SK-N-DZ (cell line): Measurements from ENCODE around the gene HADHA.

Source experiments
- DNase-seq: peaks from one replicate; pipeline ENCODE4 v3.0.0-alpha.2; 2015; ENCODE audit warnings: low spot score

HADHA gene

DNA sequence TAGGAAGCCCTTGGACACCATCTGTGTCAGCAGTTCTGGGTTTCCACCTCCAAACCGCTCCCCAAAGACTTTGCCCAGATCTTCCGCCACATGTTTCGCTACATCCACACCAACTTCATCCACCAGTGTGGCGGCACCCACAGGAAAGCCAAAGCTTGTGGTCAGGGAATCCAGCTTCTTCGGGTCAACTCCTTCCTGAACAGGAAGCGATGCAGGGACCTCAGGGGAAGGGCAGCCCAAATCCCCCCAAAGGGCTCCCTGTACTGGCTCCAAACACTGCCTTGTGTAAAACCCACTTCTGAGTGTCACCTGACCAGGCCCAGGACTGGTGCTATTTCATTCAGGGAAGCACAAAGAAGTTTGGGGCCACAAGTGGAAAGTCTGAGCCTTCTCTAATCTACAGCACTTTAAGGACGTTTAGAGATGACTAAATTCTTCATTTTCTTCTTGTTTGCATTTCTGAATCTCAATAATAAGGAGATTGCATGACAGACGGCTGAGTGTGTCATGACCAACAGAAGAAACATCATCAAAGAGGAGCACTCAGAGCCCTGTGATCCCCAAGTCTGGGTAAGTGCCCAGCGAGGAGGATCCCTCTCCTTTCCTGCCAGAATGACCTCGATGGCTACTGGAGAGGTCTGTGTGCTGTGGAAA, 50.7 kb downstream of the HADHA start:
- no peak for DNase-seq

- no peak for DNase-seq
Observed at GRCh38 chr2:26191316-26192159, 52.9 kb downstream of the HADHA start.

- no peak for DNase-seq
Observed at GRCh38 chr2:26190369-26190768, 54.1 kb downstream of the HADHA start.

DNA sequence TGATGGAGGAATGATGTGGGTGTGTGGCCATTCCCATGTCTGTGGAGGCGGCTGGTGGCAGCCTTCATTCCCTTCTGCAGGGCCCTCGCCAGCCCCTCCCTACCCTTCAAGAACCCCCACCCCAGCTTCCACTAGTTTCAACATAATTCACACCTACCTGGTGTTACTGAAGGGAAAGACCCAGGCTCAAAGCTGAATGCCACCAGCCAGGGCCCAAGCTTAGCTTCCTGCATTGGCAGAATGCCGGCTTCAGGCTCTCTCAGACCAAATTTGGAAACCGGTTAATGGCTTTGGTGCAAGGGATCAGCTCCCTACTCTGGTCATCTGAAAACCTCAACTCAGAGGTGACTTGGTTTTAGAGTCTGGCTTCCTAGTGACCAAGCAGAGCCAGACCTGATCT, 54.7 kb downstream of the HADHA start:
- no peak for DNase-seq

DNA sequence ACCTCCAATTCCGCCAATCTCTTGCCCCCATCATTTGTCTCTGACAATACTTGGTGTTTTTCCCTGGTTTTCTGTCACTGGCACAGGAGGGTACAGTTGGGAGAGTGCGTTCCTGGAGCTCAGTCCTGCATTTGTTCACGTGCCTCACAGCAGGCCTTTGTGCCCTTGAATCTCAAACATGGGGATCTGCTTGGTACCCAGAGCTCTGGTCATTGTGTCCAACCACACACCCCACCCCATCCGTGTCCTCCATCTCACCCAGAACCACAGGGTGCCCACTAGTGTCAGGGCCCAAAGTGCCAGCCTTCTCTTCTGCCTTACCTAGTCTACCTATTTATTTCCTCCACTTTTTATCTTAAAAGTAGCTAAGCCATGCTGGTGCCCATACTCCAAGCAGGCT, 55.3 kb downstream of the HADHA start:
- DNase-seq, result no peak

DNA sequence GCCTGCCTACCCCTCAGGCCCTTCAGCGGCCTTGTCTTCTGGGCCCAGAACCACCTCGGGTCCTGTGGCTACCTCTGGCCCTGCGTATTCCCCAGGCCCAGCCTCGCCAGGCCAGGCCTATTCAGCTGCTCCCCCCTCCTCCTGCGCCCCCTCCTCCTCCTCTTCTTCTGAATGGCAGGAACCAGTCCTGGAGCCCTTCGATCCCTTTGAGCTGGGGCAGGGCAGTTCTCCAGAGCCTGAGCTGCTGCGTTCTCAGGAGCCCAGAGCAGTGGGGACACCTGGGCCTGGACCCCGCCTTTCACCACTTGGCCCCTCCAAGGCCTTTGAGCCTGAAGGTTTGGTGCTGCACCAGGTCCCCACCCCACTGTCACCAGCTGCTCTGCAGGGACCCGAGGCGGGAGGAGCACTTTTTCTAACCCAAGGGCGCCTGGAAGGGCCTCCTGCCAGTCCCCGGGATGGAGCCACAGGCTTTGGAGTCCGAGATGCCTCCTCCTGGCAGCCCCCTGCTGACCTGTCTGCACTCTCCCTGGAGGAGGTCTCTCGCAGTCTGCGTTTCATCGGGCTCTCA, 56.8 kb downstream of the HADHA start:
- no peak for DNase-seq

DNA sequence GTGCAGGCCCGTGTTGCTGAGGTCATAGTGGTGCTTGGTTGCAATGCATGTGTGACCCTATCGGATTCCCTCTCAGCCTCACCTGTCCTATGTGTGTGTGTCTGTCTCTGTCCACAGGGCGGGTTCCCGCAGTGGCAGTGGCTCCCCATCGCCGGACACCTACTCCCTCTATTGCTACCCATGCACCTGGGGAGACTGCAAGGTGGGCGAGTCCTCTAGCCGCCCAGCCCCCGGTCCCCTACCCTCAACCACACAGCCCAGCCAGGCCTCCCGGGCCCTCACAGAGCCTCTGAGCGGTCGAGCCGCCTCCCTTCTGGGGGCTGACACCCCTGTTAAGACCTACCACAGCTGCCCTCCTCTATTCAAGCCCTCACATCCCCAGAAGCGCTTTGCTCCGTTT, 57.3 kb downstream of the HADHA start:
- no peak for DNase-seq

GRCh38 chr2:26185954-26186770, 58.3 kb downstream of the HADHA start:
- no peak for DNase-seq

GRCh38 chr2:26185304-26185928, 59.0 kb downstream of the HADHA start:
- no peak for DNase-seq

DNA sequence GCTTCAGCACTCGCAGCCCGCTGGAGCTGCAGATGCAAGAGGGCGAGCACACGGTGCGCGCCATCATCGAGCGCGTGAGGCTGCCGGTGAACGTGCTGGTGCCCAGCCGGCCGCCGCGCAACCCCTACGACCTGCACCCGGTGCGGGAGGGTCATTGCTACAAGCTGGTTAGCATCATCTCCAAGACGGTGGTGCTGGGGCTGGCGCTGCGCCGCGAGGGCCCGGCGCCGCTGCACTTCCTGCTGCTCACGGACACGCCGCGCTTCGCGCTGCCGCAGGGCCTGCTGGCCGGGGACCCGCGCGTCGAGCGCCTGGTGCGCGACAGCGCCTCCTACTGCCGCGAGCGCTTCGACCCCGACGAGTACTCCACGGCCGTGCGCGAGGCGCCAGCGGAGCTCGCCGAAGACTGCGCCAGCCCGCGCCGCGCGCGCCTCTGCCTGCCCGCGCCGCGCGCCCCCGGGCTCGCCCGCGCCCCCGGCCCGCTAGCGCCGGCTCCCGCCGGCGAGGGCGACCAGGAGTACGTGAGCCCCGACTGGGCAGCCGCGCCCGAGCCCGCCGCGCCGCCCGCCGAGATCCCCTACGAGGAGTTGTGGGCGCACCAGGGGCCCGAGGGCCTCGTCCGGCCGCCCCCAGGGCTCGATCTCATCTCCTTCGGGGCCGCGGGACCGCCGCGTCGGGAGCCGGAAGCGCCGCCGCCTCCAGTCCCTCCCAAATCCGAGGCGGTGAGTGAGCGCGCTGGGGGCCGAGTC, 59.7 kb downstream of the HADHA start:
- DNase-seq, result no peak

- no peak for DNase-seq
Observed at GRCh38 chr2:26184121-26184520, 60.3 kb downstream of the HADHA start.

DNA sequence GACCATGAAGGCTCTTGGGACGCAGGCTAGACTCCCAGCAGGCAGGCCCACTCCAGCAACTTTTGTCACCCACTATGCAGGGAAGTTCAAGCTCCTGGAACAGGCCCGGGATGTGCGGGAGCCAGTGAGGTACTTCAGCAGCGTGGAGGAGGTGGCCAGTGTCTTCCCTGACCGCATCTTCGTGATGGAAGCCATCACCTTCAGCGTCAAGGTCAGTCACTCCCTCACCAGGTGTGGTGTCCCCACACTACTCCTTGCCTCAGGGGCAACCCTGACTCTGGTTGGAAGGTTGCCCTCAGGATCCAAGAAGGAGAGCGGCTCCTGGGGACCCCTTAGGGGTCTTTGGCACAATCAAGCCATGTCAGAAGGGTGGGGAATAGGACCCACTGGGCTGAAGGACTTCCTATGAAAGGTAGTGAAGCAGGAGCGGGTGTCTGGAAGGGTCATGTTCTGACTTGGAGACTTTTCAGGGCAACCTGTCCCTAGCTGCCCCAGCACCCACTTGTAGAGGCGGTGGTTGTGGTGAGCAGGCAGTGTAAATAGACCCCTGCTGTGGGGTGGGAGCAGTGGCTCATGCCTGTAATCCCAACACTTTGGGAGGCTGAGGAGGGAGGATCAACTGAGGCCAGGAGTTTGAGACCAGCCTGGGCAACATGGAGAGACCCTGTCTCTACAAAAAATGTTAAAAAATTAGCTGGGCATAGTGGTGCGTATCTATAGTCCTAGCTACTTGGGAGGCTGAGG, 61.4 kb downstream of the HADHA start:
- no peak for DNase-seq

DNA sequence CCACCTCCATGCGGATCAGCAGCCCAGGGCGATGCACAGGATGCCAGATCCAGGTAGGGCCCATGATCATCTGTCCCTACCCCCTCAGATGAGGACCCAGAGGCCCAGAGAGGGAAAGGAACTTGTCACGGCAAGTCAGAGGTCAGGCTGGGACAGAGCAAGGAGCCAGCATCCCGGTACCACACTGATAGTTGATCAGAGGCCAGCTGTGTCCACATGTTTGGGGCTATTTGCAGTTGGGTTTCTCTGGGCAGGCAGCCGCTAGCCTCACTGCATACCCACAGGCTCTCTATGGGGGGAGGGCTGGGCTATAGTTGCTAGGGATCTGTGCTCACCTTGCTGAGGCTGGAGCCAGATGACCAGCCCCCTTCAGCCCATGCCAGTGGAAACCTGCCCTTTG, 62.0 kb downstream of the HADHA start:
- DNase-seq, result no peak

GRCh38 chr2:26179446-26179913, 65.0 kb downstream of the HADHA start:
- DNase-seq, result no peak

DNA sequence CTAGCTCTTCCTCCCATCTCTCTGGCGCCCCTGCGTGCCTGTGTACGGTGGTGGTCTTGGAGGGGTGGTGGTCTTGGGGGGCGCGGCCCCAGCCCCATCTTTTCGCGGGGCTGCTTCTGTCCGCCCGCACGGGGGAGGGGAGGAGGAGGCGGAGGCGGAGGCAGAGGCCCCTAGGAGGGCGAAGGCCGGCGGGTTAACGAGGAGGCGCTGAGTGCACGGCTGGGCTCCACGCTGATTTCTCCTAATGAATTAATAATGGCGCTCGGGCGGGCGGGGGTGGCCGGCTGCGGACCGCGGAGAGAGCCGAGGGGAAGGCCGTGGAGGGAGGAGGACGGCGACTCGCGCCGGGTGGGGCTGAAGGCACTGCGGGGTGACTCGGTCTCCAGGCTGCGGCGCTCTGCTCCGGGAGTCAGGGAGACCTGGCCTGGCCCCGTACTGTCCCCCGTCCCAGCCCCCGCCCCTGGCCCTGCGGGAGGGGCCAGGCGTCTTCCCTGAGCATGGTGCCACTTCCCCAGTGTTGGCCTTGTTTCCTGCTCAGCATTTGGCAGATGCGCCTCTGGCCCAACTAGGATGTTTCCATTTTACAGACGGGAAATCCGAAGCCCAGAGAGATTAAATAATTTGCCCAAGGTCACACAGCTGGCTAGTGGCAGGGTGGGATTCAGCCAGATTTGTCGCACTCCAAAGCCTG, 65.5 kb downstream of the HADHA start:
- no peak for DNase-seq

GRCh38 chr2:26178246-26178645, 66.2 kb downstream of the HADHA start:
- no peak for DNase-seq

DNA sequence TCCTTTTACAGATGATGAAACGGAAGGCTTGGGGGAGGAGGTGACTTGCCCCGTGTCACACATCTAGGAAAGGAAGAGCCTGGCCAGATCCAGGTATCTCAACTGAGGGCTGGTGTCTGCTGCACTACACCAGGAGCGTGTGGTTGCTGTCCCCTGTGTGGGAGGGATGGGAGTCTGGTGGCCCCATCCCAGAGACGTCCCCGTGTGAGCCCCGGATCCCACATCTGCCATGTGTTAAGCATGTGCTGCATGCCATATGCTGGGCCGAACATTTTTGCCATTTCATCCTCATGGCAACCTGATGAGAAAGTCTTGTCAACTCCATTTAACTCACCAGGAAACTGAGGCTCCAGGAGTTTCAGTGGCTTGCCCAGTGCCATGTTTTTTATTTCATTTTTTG, 67.3 kb downstream of the HADHA start:
- no peak for DNase-seq

DNA sequence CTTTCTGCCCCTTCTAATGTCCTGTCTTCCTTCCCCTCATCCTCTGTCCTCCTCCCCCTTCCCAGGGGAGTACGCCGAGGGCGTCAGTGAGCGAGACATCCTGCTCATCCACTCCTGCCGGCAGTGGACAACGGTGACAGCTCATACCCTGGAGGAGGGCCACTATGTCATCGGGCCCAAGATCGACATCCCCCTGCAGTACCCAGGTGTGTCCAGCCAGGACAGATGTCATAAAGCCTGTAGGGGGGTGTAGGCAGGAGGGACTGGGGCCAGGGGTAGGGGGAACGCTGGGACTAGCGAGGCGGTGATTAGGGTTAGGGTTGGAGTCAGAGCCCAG, 68.2 kb downstream of the HADHA start:
- DNase-seq, result no peak

DNA sequence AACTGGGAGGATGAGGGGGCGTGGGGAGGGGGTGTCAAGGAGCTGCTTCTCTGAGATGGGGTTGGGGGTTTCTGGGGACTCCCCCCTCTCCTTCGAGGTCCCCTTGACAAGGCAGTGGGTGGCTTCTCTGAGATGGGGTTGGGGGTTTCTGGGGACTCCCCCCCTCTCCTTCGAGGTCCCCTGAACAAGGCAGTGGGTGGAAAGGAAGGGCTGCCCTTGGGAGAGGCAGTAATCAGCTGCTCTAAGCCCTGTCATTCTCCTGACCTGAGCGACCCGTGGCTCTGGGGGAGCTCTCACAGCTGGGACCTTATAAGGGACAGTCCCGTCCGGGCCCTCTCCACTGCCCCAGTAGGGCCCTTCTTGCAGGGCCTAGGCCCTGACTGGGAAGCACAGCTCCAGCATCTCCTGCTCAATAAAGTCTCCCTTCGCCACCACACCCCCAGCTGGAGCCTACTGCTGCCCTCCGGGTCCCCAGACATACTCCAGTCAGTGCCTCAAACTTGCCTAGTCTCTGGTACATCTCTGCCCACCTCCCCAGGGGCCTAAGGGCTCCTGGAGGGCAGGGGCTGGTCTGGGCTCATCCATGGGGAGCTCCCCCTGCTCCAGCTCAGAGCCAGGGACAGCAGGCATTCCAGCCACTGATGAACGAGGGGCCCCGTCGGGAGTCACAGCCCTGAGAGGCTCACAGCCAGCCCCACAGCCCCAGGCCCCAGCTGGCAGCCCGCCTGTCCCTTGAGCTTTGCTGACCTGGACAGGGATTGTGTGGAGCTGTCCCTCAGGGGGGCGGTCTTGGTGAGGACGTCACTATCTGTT, 68.8 kb downstream of the HADHA start:
- DNase-seq, result no peak
